GM18858 (cell line): ENCODE data around the gene GATA3.

Experiments
- ATAC-seq: cut with Tn5 transposase; IDR thresholded peaks from one replicate; pipeline ENCODE4 v1.9.1; 2021; ENCODE audit not compliant: unreplicated experiment

GATA3 gene

GRCh38 chr10:8037941-8038894, 16.3 kb upstream of the GATA3 start:
- no peak for ATAC-seq

- no peak for ATAC-seq
Measured at GRCh38 chr10:8039321-8039881, 15.1 kb upstream of the GATA3 start.

GRCh38 chr10:8040651-8041050, 13.8 kb upstream of the GATA3 start:
- no peak for ATAC-seq

- ATAC-seq: no peak
Measured at GRCh38 chr10:8041284-8041991, 13.1 kb upstream of the GATA3 start.

- ATAC-seq: no peak
Measured at GRCh38 chr10:8041992-8042720, 12.3 kb upstream of the GATA3 start.

- no peak for ATAC-seq
Measured at GRCh38 chr10:8042721-8043568, 11.5 kb upstream of the GATA3 start.

GRCh38 chr10:8043569-8044306, 10.8 kb upstream of the GATA3 start:
- ATAC-seq: no peak

GRCh38 chr10:8044331-8044907, 10.1 kb upstream of the GATA3 start:
- ATAC-seq: no peak

GRCh38 chr10:8044908-8045725, 9.4 kb upstream of the GATA3 start:
- no peak for ATAC-seq

- no peak for ATAC-seq
Measured at GRCh38 chr10:8045726-8046494, 8.6 kb upstream of the GATA3 start.

- no peak for ATAC-seq
Measured at GRCh38 chr10:8047452-8048280, 6.8 kb upstream of the GATA3 start.

GRCh38 chr10:8048281-8049008, 6.0 kb upstream of the GATA3 start:
- no peak for ATAC-seq

- no peak for ATAC-seq
Measured at GRCh38 chr10:8049045-8049864, 5.2 kb upstream of the GATA3 start.

GRCh38 chr10:8049865-8050555, 4.5 kb upstream of the GATA3 start:
- no peak for ATAC-seq
